H1 (cell line): Measurements from ENCODE around the gene VSNL1. TPM values are rescaled to one million over a fixed set of nuclear protein-coding genes. Genes with fewer than 3 reads are reported as not detected.

Experiments used
- KDM4A ChIP-seq: IDR thresholded peaks from one replicate; pipeline ENCODE4 v1.7.1; 2012; ENCODE audit warnings: low read depth, mild to moderate bottlenecking, moderate library complexity, low read length, inconsistent platforms; ENCODE audit not compliant: severe bottlenecking
- polyA plus RNA-seq, 7 experiments: library from polyadenylated mRNA; depleted of rRNA in 3 of 7; stranded (reverse) in 5 of 7; unstranded in 2 of 7; fragments of >200 nt in 5 of 7; fragments of 200-250 nt in 2 of 7; gene quantifications; 1 replicate in 5 of 7; 2 replicates in 1 of 7; 4 replicates in 1 of 7; pipeline versions ENCODE4 v1.2.1 to v1.2.3, GENCODE V29; 2011 to 2013; ENCODE audit warnings: missing spikeins in 2 of 7, mixed read lengths in 2 of 7
- total RNA-seq: library from RNA; stranded (reverse); fragmentation: NEBNext Ultra II Directional; extraction: Animal tissue kit (Norgen Biotek cat#: 25700); gene quantifications from 2 replicates; pipeline ENCODE4 v1.2.1, GENCODE V29; 2021

The VSNL1 gene
- total and polyA plus RNA-seq, 2 of the 8 experiments (the other 6 are each of a cell fraction or from before 2014, with no cell fraction given) = 49.4 to 108 TPM

DNA sequence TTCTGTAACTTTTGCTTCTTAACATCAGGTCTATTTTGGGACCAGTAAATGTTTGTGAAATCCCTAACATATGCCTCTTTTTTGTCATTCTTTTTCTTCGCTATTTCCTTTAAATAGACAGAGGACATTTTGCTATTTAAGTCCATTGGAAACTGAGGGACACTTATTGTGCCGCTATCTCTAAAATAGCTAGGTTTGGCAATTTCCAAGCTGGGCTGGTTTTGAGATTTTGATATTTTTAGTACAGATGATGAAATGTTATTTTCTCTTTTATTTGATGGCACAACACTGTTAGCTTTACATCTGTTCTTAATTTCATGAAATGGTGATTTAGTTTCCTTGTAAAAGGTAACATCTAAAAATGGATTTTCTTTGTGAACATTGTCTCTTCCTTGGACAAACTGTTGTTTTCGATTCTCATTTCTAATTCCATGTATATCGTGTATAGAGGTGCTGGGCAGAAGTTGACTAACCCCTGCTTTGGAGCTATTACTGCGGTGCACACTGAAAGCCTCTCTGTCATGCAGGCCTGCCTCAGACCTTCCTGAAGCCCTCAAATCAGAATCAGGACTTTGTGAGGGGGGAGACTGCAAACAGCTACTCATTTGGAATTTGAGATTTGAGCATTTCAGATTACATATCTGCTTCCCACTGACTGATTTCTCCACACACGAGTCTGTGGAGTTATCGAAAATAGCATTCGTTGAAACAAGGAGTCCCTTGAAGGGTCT, 22.9 kb upstream of the VSNL1 start (continued):
- no peak for TF ChIP-seq KDM4A
